Stimulated activated CD4-positive, alpha-beta T cell treated with anti-CD3 and anti-CD28 coated beads, Interleukin-4, amount 100 ng/mL, for 4 hours (primary cell): ENCODE data around the gene MNAT1.
"Not testable (repeated sequence)": the region's sequence is repeated elsewhere in the genome, so short reads cannot be mapped to it uniquely, and the experiment has no call there.

Experiments used
- DNase-seq, 2 experiments: peaks; one replicate each; pipeline ENCODE4 v3.0.0-alpha.2; 2020

MNAT1 gene

DNA sequence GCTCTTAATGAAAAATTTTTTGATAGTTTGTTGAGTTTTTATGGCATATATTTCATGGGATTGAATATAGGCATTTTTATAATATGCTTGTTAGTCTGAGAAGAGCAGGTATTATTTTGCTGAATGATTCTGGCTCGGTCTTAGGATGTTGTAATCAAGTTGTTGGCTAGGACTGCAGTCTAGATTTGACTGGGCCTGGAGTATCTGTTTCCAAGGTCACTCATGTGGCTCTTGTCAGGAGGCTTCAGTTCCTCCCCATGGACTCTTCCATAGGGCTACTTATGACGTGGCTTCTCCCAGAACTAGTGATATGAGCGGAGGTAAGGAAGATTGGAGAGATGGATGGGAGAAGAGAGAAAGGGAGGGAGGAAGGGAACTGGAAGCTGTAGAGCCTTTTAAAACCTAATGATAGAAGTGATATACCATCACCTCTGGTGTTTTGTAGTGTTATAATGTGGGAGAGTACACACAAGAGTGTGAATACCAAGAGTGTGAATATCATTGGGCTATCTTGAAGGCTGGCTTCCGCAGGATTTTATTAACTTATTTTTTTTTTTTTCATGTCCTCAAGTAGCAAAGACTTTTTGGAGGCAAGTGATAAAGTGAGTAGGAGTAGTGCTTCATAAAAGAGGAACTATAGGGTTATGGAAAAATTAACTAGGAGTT, 4.4 kb downstream of the MNAT1 start:
- DNase-seq, result no peak

DNA sequence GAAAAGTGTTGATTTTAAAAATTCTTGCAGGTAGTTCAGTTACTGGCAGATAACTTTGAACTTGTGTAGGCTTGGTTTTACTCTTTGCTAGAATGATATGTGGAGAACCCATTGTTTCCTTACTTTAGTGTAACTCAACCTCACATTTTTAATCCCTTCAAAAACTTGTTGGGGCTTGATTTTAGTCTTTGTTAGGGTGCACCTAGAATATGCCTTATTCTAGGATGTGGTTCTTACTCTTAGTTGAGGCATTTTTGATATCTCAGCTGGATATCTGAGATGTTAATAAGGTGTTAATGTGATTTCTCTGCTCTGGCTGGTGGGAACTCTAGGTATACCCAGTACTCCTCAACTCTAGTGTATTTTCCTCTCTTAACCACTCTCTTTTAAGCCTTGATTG, 10.0 kb downstream of the MNAT1 start:
- DNase-seq, result no peak

DNA sequence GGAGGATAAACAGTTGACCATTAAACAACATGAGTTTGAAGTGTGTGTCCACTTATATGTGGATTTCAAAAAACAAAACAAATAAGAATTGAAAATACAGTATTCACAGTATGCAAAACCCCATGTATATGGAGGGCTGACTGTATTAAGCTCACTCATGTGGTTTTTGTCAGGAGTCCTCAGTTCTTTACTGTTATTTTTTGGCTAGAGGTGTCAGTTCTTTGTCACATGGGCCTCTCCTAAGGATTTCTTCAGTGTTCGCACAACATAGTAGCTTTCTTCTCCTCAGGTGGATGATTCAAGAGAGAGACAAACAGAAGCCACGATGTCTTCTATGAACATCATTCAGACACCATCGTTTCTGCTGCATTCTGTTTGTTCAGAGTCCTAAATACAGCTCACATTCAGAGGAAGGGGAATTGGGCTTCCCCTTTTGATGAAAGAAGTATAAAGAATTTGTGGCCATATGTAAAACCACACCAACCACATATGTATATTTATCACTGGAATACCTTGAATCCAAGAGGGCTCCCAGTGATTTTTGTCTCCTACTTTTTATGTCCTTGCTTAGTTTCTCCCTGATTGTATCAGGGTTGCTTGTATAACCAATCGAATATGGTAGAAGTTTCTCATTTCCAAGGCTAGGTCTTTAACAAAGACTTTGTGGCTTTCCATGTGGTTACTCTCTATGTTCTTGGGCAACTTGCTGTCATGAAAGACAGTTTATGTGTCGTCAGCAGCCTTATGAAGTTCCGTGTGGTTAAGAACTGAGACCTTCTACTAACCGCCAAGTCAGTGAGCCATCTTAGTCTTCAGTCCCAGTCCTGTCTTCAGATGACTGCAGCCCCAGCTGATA, 18.9 kb downstream of the MNAT1 start:
- DNase-seq, result peak in 1 of 2 experiments; percentile 42

DNA sequence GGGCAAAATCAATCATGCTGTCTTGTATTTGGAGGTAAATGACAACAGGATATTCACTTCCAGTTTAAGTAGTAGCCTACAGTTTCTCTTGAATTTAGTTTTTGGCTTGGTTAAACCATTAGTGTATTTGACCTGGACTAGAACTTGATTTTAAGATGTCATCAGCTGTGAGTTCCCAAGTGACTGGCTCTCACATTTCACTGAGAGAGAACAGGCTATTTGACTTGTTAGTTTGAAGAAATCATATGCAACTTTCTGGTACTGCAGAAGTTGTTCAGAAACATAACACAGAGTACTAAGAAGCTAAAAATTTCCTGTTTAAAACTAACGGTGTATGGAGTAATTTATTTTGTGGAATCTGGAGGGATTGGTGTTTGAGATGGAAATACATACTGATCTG, 22.3 kb downstream of the MNAT1 start:
- DNase-seq, result no peak

DNA sequence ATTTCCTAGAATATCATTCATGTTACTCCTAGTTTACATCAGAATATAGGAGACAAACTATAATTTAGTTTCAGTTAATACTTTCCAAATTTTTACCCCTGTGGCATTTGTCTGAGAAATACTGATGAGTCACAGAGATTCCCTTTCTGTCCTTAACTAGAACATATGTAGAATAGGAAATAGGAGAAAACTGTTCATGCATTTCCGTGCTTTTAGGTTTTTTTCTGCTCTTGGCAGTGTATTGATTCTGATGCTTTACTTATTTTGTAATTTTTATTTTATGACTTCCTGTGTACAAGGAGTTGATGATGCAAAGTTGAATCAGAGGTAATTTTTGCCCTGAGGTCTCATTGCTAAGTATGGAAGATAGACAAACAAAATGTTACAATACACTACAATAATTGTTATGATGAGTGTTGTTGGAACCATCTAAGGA, 23.0 kb downstream of the MNAT1 start:
- DNase-seq, result no peak

DNA sequence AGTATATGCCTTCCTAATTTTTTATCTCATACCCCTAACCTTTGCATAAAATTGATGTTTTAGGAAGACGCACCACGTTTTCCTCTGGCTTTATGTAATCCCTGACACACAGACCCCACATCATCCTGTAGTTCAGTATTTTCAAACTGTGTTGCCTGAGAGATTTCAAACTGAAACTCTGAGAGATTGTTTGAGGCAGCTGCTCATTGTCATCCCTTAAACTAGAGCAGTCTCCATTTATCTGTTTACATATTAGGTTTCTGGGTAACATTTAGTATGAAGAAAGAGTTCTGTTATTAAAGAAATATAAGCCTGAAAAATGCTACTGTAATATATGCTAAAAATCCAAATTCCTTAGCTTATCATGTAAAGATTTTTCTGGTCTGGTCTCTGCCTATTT, 24.3 kb downstream of the MNAT1 start:
- DNase-seq, result no peak

DNA sequence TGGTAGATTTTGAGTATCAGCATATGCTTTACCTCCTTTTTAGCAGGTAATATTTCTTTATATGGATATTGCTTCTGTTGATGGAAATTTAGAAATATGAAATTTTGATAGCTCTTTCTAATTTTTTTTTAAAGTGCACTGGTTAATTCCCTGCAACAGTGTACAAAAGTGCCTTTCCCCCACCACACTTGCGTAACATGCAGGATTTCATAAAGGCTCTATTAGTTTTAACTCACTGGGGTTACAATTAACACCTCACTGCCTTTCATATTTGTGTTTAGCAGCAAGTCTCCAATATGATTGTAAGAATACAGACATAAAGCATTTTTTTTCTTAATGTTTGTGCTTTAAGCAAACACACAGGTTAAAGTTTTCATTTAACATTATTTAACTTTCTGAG, 25.6 kb downstream of the MNAT1 start:
- DNase-seq, result no peak

DNA sequence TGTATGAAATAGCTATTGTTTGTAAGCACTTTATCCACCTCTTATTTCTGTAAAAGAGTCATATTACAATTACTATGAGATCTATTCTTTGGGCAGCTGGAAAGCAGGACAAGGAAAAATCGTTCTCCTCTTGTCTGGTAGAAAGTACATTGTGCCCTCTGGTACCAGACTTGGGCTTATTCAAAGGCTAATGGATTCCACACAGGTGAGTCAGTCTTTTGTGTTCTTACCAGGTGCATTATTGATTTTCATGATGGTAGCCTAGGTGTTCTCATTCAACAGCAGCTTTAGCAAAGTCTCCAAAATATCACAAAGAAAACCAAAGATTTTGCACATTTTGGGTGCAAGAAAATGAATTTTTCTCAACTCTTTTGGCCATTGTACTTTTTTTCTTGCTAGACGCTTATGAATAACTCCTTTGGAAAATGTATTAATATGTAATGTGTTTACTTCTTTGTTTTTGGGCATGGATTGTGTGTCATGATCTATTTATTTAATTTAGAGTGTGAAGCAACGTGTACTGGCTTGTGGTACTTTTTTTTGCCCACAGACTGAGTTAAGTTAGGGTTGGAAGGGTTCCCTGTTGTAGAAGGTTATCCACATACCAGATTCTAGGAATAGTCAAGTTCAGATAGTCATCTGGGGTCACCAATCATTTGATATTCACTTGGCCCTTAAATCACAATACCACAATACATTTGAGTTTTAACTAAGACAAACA, 26.2 kb downstream of the MNAT1 start:
- no peak for DNase-seq

DNA sequence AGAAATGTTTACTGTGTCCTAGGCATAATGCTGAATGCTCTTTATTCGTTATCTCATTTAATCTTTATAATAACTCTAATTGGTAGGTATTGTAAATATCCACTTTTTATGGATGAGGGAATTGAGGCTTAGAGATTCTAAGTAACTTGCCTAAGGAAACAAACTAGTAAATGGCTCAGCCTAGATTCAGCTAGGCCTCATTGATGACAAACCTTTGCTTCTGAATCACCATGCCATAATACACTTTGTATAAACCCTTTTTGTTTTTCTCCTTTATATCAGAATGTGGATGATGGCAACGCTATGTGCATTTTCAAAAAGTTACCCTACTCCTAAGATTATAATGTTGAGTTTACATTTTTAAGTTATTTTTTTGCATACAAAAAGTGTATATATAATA, 34.0 kb downstream of the MNAT1 start:
- DNase-seq, result no peak

DNA sequence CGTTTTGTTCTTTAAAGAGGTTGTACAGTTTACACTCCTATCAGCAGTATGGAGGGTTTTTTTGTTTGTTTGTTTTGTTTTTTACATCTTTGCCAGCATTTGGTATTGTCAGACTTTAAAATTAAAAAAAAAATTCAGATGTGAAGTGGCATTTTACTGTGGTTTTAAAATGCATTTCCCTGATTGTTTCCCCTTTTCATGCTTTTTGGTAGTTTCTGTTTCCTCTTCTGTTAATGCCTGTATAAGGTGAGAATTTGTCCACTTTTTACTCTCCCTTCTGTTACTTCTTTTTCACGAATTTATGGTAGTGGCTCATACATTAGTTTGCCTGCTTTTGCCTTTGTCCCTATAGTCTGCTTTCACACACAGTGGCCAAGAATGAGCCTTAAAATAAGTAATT, 36.6 kb downstream of the MNAT1 start:
- no peak for DNase-seq

DNA sequence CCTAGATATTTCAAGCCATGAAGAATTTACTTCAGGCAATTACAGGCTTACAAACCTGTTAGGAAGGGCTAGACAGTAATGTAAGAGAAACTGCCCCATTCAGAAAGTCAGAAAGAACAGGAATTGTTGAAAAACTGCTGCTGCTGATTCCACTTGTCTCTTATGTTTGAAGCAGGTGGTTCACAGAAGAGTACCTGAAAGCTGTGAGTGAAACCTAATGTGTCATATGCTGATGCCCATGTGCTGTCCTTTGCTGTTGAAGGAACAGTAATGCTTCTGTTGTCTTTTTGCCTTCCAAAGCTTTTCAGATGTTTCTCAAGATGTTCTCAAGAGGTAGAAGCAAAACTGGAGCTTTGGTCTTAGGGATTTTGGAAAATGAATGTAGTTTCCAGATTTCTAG, 39.0 kb downstream of the MNAT1 start:
- no peak for DNase-seq

DNA sequence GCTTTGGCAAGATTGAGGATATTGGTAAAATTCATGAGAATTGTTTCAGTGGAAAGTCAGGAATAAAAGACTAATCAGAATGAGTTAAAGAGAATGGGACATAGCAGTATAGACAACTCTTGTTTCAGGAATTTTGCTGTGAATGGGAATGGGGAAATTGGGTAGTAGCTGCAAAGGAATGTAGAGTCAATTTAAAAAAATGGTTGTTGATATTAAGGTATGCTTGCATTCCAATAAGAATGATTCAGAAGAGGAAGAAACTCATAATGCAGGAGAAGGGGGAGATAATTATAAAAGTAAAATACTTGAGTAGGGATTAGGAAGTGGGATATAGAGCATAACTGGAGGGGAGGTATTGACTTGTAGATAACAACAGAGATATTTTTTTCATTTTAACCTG, 40.7 kb downstream of the MNAT1 start:
- DNase-seq, result no peak

DNA sequence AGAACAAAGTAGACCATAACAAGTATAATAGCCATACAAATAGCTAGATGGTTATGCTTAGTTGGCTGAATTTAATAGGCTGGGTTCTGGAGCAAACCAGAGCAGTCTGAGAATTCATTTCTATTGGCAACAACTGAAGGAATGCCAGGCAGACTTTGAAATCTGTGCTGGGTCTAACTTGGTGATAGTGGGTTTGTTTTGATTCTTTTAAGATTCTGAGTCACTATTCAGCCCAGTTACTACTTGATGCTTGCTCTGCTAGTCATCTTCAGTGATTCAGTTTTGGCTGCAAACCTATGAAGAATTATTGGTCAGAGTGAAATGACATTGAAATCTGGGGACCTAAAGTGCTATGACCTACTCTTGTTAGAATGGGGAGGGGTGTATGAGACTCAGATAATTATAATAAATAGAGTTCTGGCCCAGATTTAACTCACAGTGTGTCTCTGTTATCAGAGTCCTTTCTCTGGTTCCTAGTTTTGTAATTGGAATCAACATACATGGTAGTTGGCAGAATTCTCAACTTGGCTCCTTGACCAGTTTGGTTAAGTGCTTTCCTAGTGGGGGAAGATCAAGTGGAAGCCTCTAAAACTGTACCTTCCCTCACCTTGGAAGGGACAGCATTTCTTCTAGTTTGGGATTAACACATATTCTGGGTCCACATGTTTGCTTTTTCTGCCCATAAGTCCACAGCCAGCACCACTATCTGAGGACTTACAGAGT, 43.5 kb downstream of the MNAT1 start:
- no peak for DNase-seq

DNA sequence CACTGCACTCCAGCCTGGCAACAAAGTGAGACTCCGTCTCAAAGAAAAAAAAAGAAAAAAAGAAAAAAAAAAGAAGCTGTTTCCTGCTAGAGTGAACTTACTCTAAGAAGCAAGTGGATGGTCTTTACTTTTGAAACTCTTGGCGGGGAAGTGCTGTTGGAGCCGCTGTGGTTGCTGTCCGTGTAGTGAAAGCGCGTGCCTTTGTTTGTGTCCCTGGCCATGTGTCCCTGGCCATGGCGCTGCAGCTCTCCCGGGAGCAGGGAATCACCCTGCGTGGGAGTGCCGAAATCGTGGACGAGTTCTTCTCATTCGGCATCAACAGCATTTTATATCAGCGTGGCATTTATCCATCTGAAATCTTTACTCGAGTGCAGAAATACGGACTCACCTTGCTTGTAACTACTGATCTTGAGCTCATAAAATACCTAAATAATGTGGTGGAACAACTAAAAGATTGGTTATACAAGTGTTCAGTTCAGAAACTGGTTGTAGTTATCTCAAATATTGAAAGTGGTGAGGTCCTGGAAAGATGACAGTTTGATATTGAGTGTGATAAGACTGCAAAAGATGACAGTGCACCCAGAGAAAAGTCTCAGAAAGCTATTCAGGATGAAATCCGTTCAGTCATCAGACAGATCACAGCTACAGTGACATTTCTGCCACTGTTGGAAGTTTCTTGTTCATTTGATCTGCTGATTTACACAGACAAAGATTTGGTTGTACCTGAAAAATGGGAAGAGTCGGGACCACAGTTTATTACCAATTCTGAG, 45.4 kb downstream of the MNAT1 start:
- DNase-seq, result not testable (repeated sequence)

DNA sequence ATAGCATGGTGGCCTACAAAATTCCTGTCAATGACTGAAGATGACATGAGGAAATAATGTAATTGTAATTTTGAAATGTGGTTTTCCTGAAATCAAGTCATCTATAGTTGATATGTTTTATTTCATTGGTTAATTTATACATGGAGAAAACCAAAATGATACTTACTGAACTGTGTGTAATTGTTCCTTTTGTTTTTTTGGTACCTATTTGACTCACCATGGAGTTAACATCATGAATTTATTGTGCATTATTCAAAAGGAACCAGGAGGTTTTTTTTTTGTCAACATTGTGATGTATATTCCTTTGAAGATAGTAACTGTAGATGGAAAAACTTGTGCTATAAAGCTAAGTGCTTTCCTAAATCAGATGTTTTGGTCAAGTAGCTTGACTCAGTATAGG, 46.0 kb downstream of the MNAT1 start:
- DNase-seq, result not testable (repeated sequence)

DNA sequence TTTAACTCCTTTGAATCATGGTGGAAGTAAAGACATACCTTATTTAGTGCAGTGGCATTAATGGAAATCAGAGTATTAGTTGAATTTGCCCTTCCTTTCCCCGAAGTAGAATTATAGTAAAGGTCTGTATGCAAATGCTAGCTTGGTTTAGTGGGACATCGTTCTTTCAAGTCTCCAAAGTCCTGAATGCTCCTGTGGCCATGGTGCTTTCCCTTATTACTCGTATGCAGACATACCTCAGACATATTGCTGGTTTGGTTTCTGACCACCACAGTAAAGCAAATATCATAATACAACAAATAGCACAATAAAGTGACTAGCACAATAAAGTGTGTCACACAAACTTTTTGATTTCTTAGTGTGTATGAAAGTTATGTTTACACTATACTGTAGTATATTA, 52.3 kb downstream of the MNAT1 start:
- no peak for DNase-seq

DNA sequence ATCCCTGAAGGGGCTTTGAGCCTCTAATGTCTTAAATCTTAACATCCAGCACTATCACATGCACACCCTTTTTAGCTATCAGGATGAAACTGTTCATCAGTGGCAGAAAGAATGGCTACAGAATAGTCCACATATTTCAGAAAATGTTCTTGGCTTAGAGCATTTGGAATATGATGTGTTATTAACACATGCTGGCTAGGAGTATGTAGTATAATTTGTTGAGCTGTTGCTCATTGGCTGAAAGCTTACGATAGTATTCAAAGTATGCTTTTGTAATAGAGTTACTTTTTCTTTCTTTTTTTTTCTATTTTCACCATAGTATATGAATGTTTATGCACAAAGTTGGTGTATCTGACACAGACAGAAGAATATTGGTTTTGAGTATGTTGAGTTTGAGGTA, 55.1 kb downstream of the MNAT1 start:
- DNase-seq, result no peak

DNA sequence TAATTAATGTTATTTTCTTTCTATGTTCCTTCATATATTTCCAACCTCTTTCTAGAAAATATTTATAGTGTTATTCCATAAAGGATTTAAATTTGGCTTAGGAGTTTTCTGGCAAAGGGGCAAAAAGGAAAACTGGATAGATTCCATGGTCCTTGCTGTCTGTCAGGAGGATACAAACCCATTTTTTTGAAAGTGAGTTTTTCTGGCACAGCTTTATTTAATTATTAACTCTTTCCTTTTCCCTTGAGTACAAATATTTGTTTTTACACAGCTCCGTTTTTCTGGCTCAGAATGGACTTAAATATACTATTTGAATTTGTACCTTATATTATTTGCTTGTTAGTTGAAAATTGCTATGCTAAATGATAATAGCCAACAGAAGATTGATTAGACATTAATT, 56.3 kb downstream of the MNAT1 start:
- DNase-seq, result no peak

DNA sequence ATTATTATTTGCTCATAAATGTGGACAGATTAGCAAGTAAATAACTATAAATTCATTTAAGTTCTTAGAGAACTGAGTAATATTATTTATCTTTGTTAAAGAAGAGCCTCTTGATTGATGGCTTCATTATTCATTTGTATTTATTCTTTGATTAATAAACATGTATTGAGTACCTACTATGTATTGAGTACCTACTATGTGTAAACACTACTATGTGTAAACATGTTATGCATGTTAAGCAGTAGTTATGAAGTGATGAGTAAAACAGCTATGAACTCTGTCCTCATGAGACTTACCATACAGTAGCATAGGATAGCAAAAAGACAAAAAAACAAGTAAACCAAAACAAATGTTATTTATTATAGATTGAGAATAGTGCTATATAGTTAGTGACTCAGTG, 61.9 kb downstream of the MNAT1 start:
- no peak for DNase-seq

DNA sequence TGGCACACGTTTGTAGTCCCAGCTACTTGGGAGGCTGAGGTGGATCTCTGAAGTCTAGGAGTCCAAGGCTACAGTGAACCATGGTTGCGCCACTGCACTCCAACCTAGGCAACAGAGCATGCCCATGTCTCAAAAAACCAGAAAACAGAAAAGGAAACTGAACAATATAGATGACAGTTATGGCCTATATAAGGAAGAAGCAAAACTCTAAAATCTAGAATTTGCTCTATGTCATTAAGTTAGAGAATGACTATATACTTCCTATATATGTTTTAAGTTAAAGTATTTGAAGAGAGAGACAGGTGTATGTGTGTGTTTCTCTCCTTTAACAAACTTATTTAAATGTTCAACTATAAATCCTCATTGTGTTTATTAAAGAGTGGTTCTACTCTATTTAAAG, 65.8 kb downstream of the MNAT1 start:
- no peak for DNase-seq

DNA sequence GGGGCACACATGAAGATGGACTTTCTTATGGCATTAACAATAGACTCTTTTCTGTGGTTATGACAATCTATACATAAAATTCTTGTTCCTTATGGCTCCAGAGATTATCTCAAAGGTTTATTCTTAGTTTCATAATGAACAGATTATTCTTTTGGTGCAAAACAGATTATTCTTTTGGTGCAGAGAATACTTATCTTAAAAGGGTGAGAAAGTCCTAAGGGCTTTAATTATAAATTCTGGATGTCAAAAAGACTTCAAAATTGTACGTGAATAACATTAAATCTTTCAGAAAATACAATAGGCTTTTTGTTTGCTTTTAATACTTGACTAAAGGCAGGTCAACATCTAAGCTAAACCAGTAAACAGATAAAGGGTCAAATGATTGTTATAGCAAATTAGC, 69.3 kb downstream of the MNAT1 start:
- DNase-seq, result no peak

DNA sequence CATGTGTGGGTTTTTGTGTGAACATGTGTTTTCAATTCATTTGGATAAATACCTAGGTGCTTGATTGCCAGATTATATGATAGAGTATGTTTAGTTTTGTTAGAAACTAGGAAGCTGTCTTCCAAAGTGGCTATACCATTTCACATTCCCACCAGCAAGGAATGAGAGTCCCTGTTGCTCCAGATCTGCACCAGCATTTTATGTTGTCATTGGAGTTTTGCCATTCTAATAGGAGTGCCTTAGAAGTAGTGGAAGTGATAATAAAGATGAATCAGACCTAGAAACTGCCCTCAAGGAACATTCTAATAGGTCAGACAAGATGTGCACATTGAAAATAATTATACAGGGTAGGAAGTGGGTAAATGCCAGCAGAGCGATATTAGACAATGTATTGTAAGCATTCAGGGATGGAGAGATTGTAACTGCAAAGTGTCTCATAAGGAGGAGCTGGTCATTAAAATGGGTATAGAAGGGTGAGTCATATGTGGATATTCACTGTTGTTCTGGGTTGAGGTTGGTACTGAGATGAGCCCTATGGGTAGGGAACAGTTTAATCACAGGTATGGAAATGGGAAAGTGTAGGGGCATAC, 71.4 kb downstream of the MNAT1 start:
- no peak for DNase-seq
